Activated CD4-positive, CD25-positive, alpha-beta regulatory T cell treated with anti-CD3 and anti-CD28 coated beads, Interleukin-2, amount 50 U/mL, for 72 hours (primary cell): ENCODE measurements around the gene LAGE3.

Experiments used
- DNase-seq: peaks from one replicate; pipeline ENCODE4 v3.0.0; 2021

The LAGE3 gene

GRCh38 chrX:154473683-154474082 is 5.4 kb downstream of the LAGE3 start:
- no peak for DNase-seq

- no peak for DNase-seq
These were observed 6.1 kb downstream of the LAGE3 start for GRCh38 chrX:154472685-154473632.

GRCh38 chrX:154471839-154472684 is 7.0 kb downstream of the LAGE3 start:
- DNase-seq, result no peak

- DNase-seq, result no peak
These were observed 8.0 kb downstream of the LAGE3 start for GRCh38 chrX:154470914-154471568.

- DNase-seq, result no peak
These were observed 8.6 kb downstream of the LAGE3 start for GRCh38 chrX:154470434-154470833.

GRCh38 chrX:154469880-154470279 is 9.2 kb downstream of the LAGE3 start:
- no peak for DNase-seq

- no peak for DNase-seq
These were observed 10.0 kb downstream of the LAGE3 start for GRCh38 chrX:154469114-154469513.

GRCh38 chrX:154468217-154468616 is 10.9 kb downstream of the LAGE3 start:
- DNase-seq, result no peak

- DNase-seq, result no peak
These were observed 11.5 kb downstream of the LAGE3 start for GRCh38 chrX:154467556-154467955.

GRCh38 chrX:154466907-154467306 is 12.2 kb downstream of the LAGE3 start:
- DNase-seq, result no peak

GRCh38 chrX:154466036-154466435 is 13.0 kb downstream of the LAGE3 start:
- DNase-seq, result no peak

GRCh38 chrX:154465601-154466000 is 13.5 kb downstream of the LAGE3 start:
- DNase-seq, result no peak

- no peak for DNase-seq
These were observed 14.2 kb downstream of the LAGE3 start for GRCh38 chrX:154464806-154465365.

- no peak for DNase-seq
These were observed 15.4 kb downstream of the LAGE3 start for GRCh38 chrX:154463611-154464220.

GRCh38 chrX:154462396-154462795 is 16.7 kb downstream of the LAGE3 start:
- DNase-seq, result no peak

GRCh38 chrX:154460326-154460725 is 18.8 kb downstream of the LAGE3 start:
- DNase-seq, result no peak

- no peak for DNase-seq
These were observed 19.2 kb downstream of the LAGE3 start for GRCh38 chrX:154459832-154460231.

- DNase-seq, result no peak
These were observed 19.9 kb downstream of the LAGE3 start for GRCh38 chrX:154458954-154459778.

- DNase-seq, result peak; percentile 70
These were observed 20.7 kb downstream of the LAGE3 start, which contains the start of gene PLXNA3 for GRCh38 chrX:154458116-154458953. Gene PLXNA3, plus strand, starts transcription at chrX:154458281. Its CDS starts 1,903 bp downstream, at chrX:154460184.

- DNase-seq, result peak; percentile 61
These were observed 21.5 kb downstream of the LAGE3 start for GRCh38 chrX:154457491-154458115.
